Right atrium auricular region (tissue), 2 donors: ENCODE results near the gene PNMA8A. TPM values are rescaled to one million over a fixed set of nuclear protein-coding genes. Genes with fewer than 3 reads are reported as not detected.

Source experiments
- DNase-seq: peaks from one replicate; pipeline ENCODE4 v3.0.0-alpha.2; 2019; ENCODE audit warnings: low spot score
- H3K27ac ChIP-seq, 2 donors: fragments of 200-600 bp; sonication (generic); 1 replicate in 1 of 2; 2 replicates in 1 of 2; pipeline ENCODE4 v1.5.1; 2016 to 2019
- H3K27me3 ChIP-seq, 2 donors: fragments of 200-600 bp; sonication (generic); one replicate each; pipeline versions ENCODE4 v1.5.1 to v1.6.0; 2017 to 2019
- H3K36me3 ChIP-seq: fragments of 200-600 bp; sonication (generic); one replicate; pipeline ENCODE4 v1.5.1; 2016
- H3K4me1 ChIP-seq, 2 donors: fragments of 200-600 bp; sonication (generic); one replicate each; pipeline versions ENCODE4 v1.5.1 to v1.6.0; 2017 to 2019
- H3K4me3 ChIP-seq, 2 donors: fragments of 200-600 bp; sonication (generic); 1 replicate in 1 of 2; 2 replicates in 1 of 2; pipeline ENCODE4 v1.5.1; 2017 to 2019; ENCODE audit warnings: mild to moderate bottlenecking in 1 of 2, moderate library complexity in 1 of 2
- H3K9me3 ChIP-seq, 2 donors: fragments of 200-600 bp; sonication (generic); one replicate each; pipeline ENCODE4 v1.5.1; 2019
- total RNA-seq, 2 donors: library from RNA; depleted of rRNA; stranded (reverse); fragments of >200 nt; gene quantifications; one replicate each; pipeline ENCODE4 v1.1.0, GENCODE V29; 2016
- TF ChIP-seq, protein P1 (sequence below), 2 donors: fragments of 200-600 bp; sonication (generic); IDR thresholded peaks; one replicate each; pipeline ENCODE4 v1.5.1; 2019; ENCODE audit warnings: antibody characterized with exemption in 2 of 2

PNMA8A gene
- total RNA-seq, 2 donors from 2014 or later, result 9.9 to 16.6 TPM

DNA sequence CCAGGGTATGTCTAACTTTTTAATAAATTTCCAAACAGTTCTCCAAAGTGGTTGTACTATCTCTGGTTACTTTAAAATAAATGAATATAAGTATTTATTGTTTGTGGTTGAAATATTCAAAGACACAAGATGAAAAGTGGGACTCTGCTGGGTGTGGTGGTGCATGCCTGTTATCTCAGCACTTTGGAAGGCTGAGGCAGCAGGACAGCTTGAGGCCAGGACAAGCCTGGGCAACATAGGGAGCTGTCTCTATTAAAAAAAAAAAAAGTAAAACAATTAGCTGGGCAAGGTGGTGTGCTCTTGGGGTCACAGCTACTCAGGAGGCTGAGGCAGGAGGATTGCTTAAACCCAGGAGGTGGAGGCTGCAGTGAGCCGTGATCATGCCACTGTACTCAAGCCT is 10.4 kb downstream of the PNMA8A start:
- no peak overlapping the region for H3K4me3 ChIP-seq
- H3K9me3 ChIP-seq, result no peaks in the 10 kb centered on the region
- no peaks in the 10 kb centered on the region for H3K27me3 ChIP-seq
- H3K4me1 ChIP-seq, result no peaks in the 10 kb centered on the region
- no peaks in the 10 kb centered on the region for H3K36me3 ChIP-seq
- TF ChIP-seq, protein P1, sequence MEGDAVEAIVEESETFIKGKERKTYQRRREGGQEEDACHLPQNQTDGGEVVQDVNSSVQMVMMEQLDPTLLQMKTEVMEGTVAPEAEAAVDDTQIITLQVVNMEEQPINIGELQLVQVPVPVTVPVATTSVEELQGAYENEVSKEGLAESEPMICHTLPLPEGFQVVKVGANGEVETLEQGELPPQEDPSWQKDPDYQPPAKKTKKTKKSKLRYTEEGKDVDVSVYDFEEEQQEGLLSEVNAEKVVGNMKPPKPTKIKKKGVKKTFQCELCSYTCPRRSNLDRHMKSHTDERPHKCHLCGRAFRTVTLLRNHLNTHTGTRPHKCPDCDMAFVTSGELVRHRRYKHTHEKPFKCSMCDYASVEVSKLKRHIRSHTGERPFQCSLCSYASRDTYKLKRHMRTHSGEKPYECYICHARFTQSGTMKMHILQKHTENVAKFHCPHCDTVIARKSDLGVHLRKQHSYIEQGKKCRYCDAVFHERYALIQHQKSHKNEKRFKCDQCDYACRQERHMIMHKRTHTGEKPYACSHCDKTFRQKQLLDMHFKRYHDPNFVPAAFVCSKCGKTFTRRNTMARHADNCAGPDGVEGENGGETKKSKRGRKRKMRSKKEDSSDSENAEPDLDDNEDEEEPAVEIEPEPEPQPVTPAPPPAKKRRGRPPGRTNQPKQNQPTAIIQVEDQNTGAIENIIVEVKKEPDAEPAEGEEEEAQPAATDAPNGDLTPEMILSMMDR (IDR thresholded peaks at IDR 0.05), result no peak
- H3K27ac ChIP-seq, result no peak overlapping the region
- DNase-seq, result no peak

DNA sequence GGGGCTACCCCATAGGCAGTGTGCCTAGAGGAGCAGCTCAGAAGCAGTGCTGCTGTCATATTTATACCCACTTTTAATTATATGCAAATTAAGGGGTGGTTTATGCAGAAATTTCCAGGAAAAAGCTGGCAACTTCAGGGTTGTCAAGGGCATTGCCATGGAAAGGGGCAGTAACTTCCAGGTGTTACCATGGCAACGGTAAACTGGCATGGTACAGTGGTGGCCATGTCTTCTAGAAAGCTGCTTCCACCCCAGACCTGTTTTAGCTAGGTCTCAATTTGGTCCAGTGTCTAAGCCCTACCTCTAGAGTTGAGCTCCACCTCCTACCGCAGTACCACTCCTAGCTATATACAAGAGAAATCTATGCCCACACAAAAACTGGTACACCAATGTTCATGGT is 11.3 kb downstream of the PNMA8A start:
- DNase-seq, result no peak
- H3K9me3 ChIP-seq, result no peaks in the 10 kb centered on the region
- no peak overlapping the region for H3K27ac ChIP-seq
- H3K4me1 ChIP-seq, result no peaks in the 10 kb centered on the region
- H3K27me3 ChIP-seq, result no peaks in the 10 kb centered on the region
- H3K4me3 ChIP-seq, result no peak overlapping the region
- no peaks in the 10 kb centered on the region for H3K36me3 ChIP-seq
- TF ChIP-seq, protein P1 (IDR thresholded peaks at IDR 0.05), result no peak

DNA sequence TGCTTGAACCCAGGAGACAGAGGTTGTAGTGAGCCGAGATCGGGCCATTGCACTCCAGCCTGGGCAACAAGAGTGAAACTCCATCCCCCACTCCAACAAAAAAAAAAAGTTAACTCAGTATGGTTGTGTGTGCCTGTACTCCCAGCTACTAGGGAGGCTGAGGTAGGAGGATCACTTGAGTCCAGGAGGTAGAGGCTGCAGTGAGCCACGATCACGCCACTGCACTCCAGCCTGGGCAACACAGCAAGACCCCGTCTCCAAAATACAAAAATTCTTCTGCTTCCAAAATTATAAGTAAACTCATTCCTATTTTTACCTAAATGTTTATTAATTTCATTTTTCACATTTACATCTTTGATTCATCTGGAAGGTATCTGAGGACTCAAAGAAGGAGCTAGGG is 14.4 kb downstream of the PNMA8A start:
- Histone ChIP-seq H3K27ac (no peak overlapping the region), H3K27me3 (no peaks in the 10 kb centered on the region), H3K4me1 (no peaks in the 10 kb centered on the region), H3K9me3 (no peaks in the 10 kb centered on the region), H3K36me3 (no peaks in the 10 kb centered on the region), H3K4me3 (no peak overlapping the region)
- TF ChIP-seq, protein P1 (IDR thresholded peaks at IDR 0.05), result no peak
- DNase-seq, result no peak

DNA sequence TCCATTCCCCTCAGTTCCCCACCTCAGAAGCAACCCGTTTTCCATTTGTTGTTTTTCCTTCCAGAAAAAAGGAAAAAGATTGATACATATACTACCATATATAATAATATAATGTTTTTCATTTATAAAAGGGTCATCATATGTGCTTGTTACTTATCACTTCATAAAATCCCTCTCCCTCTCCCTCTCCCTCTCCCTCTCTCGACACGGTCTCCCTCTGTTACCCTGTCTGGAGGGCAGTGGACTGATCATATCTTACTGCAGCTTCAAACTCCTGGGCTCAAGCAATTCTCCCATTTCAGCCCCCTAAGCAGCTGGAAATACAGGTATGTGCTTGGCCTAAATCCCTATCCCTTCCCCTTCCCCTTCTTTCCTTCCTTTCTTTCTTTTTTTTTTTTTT is 17.1 kb downstream of the PNMA8A start:
- H3K36me3 ChIP-seq, result no peaks in the 10 kb centered on the region

DNA sequence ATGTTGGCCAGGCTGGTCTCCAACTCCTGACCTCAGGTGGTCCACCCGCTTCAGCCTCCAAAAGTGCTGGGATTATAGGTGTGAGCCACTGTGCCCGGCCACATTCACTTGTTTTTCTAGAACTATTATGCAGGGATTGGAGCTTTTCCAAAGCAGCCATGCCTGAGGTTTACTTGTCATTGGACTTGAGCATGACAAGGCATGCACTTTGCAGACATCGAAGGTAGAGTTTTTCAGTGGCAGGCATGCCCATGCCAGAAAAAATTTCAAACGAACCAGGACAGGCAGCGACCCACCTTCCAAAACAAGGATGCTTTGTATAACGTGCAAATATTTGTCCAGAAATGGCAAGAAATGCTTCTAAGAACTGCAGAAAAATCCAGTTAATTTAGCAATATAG is 17.7 kb downstream of the PNMA8A start:
- Histone ChIP-seq H3K9me3 (no peaks in the 10 kb centered on the region), H3K36me3 (no peaks in the 10 kb centered on the region), H3K27ac (no peak overlapping the region), H3K27me3 (no peaks in the 10 kb centered on the region), H3K4me1 (no peaks in the 10 kb centered on the region), H3K4me3 (no peak overlapping the region)
- DNase-seq, result no peak
- TF ChIP-seq, protein P1 (IDR thresholded peaks at IDR 0.05), result no peak

More for the DNA sequence above, 17.1 kb downstream of the PNMA8A start:
- Histone ChIP-seq H3K9me3 (no peaks in the 10 kb centered on the region), H3K27ac (no peak overlapping the region), H3K27me3 (no peaks in the 10 kb centered on the region), H3K4me3 (no peak overlapping the region), H3K4me1 (no peaks in the 10 kb centered on the region)
- DNase-seq, result no peak
- TF ChIP-seq, protein P1 (IDR thresholded peaks at IDR 0.05), result no peak

DNA sequence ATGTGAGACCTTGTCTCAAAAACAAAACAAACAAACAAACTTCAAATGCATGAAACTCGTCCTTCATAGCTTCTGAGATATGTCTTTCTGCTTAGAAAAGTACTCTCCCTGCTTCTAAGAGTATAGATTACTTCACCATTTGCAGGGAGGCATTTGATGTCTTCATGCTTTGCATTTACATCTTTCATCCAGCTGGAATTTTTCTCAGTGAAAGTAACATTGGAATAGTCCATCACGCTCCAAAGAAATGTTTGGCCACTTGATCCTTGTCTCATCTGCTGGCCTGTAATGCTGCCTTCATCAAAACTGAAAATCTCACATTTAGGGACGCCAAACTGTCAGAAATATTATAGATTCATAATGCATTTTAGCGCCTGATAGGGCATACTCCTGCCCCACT is 19.2 kb downstream of the PNMA8A start:
- Histone ChIP-seq H3K4me3 (no peak overlapping the region), H3K27ac (no peak overlapping the region), H3K27me3 (no peaks in the 10 kb centered on the region), H3K4me1 (peaks cover 0 to 6% of the 10 kb centered on the region in 2 donors), H3K9me3 (no peaks in the 10 kb centered on the region), H3K36me3 (no peaks in the 10 kb centered on the region)
- TF ChIP-seq, protein P1 (IDR thresholded peaks at IDR 0.05), result no peak
- no peak for DNase-seq
